Liver (tissue), 9 donors: ENCODE data around the gene NFATC4. TPM values are rescaled to one million over a fixed set of nuclear protein-coding genes. Genes with fewer than 3 reads are reported as not detected.

ENCODE experiments used
- DNase-seq: peaks from one replicate; pipeline ENCODE4 v3.0.0-alpha.2; 2017; ENCODE audit warnings: low spot score
- H3K27ac ChIP-seq, 2 donors: one replicate each; pipeline ENCODE4 v1.7.0; 2013; ENCODE audit warnings: inconsistent platforms in 2 of 2, low read length in 2 of 2, control low read depth in 1 of 2, low read depth in 1 of 2, mild to moderate bottlenecking in 1 of 2
- H3K27me3 ChIP-seq, 4 donors: one replicate each; pipeline versions ENCODE4 v1.6.1 to v1.7.0; 2013; ENCODE audit warnings: low read length in 3 of 4, inconsistent platforms in 1 of 4, mild to moderate bottlenecking in 1 of 4, moderate library complexity in 1 of 4; ENCODE audit not compliant: control insufficient read depth in 4 of 4, insufficient read depth in 4 of 4
- H3K36me3 ChIP-seq, 4 donors: one replicate each; pipeline versions ENCODE4 v1.6.1 to v1.7.0; 2013; ENCODE audit warnings: low read length in 3 of 4, mild to moderate bottlenecking in 3 of 4, low read depth in 1 of 4, moderate library complexity in 1 of 4; ENCODE audit not compliant: control insufficient read depth in 4 of 4, insufficient read depth in 3 of 4
- H3K4me1 ChIP-seq, 4 donors: one replicate each; pipeline versions ENCODE4 v1.6.1 to v1.7.0; 2013; ENCODE audit warnings: low read length in 3 of 4, mild to moderate bottlenecking in 3 of 4, moderate library complexity in 1 of 4; ENCODE audit not compliant: control insufficient read depth in 4 of 4, insufficient read depth in 4 of 4
- H3K4me3 ChIP-seq, 3 donors: one replicate each; pipeline versions ENCODE4 v1.6.1 to v1.7.0; 2013; ENCODE audit warnings: low read length in 3 of 3, control low read depth in 1 of 3, low read depth in 1 of 3, mild to moderate bottlenecking in 1 of 3
- H3K9ac ChIP-seq, 2 donors: one replicate each; pipeline ENCODE4 v1.7.0; 2013; ENCODE audit warnings: low read length in 2 of 2, mild to moderate bottlenecking in 2 of 2, moderate library complexity in 2 of 2, control low read depth in 1 of 2, low read depth in 1 of 2
- H3K9me3 ChIP-seq, 4 donors: one replicate each; pipeline versions ENCODE4 v1.6.1 to v1.7.0; 2013; ENCODE audit warnings: low read length in 3 of 4; ENCODE audit not compliant: control insufficient read depth in 4 of 4
- ATF3 ChIP-seq: IDR thresholded peaks from 2 replicates; pipeline ENCODE4 v1.6.1; 2016; ENCODE audit warnings: antibody characterized with exemption
- CTCF ChIP-seq: fragments of 150-350 bp; IDR thresholded peaks from 2 replicates; pipeline ENCODE4 v1.5.1; 2017; ENCODE audit warnings: improper control_type of control experiment, low read depth, low read length; ENCODE audit not compliant: missing input control
- EGR1 ChIP-seq, 2 donors: IDR thresholded peaks; 2 replicates each; pipeline ENCODE4 v1.6.1; 2016 to 2018; ENCODE audit warnings: antibody characterized with exemption in 2 of 2, low read depth in 2 of 2
- FOXA1 ChIP-seq: IDR thresholded peaks from 2 replicates; pipeline ENCODE4 v1.6.1; 2016; ENCODE audit warnings: antibody characterized with exemption
- FOXA2 ChIP-seq: IDR thresholded peaks from 2 replicates; pipeline ENCODE4 v1.6.1; 2016; ENCODE audit warnings: antibody characterized with exemption
- GABPA ChIP-seq, 2 donors: IDR thresholded peaks in 1 of 2; conservative IDR thresholded peaks in 1 of 2; 2 replicates each; pipeline ENCODE4 v1.6.1; 2016; ENCODE audit warnings: antibody characterized with exemption in 2 of 2, mild to moderate bottlenecking in 1 of 2, moderate library complexity in 1 of 2
- HNF4A ChIP-seq, 2 donors: conservative IDR thresholded peaks; 2 replicates each; pipeline ENCODE4 v1.6.1; 2016; ENCODE audit warnings: antibody characterized with exemption in 2 of 2, mild to moderate bottlenecking in 2 of 2
- HNF4G ChIP-seq: IDR thresholded peaks from 2 replicates; pipeline ENCODE4 v1.6.1; 2016; ENCODE audit warnings: antibody characterized with exemption
- JUND ChIP-seq, 2 donors: IDR thresholded peaks; 2 replicates each; pipeline ENCODE4 v1.6.1; 2016; ENCODE audit warnings: antibody characterized with exemption in 2 of 2
- MAX ChIP-seq: IDR thresholded peaks from 2 replicates; pipeline ENCODE4 v1.6.1; 2016; ENCODE audit warnings: antibody characterized with exemption
- NR2F2 ChIP-seq: IDR thresholded peaks from 2 replicates; pipeline ENCODE4 v1.6.1; 2016; ENCODE audit warnings: antibody characterized with exemption
- RAD21 ChIP-seq, 2 donors: IDR thresholded peaks; 2 replicates each; pipeline ENCODE4 v1.6.1; 2016; ENCODE audit warnings: antibody characterized with exemption in 2 of 2, mild to moderate bottlenecking in 2 of 2
- REST ChIP-seq: IDR thresholded peaks from 2 replicates; pipeline ENCODE4 v1.6.1; 2016; ENCODE audit warnings: antibody characterized with exemption, mild to moderate bottlenecking
- RXRA ChIP-seq, 2 donors: IDR thresholded peaks; 2 replicates each; pipeline ENCODE4 v1.6.1; 2017 to 2018; ENCODE audit warnings: antibody characterized with exemption in 2 of 2, mild to moderate bottlenecking in 1 of 2
- SP1 ChIP-seq: IDR thresholded peaks from 2 replicates; pipeline ENCODE4 v1.6.1; 2018; ENCODE audit warnings: antibody characterized with exemption, mild to moderate bottlenecking
- TAF1 ChIP-seq: conservative IDR thresholded peaks from 2 replicates; pipeline ENCODE4 v1.6.1; 2016; ENCODE audit warnings: antibody characterized with exemption, mild to moderate bottlenecking
- YY1 ChIP-seq: IDR thresholded peaks from 2 replicates; pipeline ENCODE4 v1.6.1; 2016; ENCODE audit warnings: antibody characterized with exemption, mild to moderate bottlenecking
- ZBTB33 ChIP-seq: IDR thresholded peaks from 2 replicates; pipeline ENCODE4 v1.6.1; 2016; ENCODE audit warnings: antibody characterized with exemption
- WGBS: extraction: QIAGEN DNeasy Blood & Tissue Kit; methylation state at CpG from one replicate; pipeline ENCODE4 v1.1.7; 2013; 5-methylcytosine and 5-hydroxymethylcytosine counted together
- polyA plus RNA-seq, 2 donors: library from polyadenylated mRNA; stranded (reverse) in 1 of 2; unstranded in 1 of 2; fragments of 200-250 nt in 1 of 2; fragments of >200 nt in 1 of 2; fragmentation: Nextera tagmentation in 1 of 2; extraction: Ambion mirVana in 1 of 2; gene quantifications; one replicate each; pipeline versions ENCODE4 v1.2.1 to v1.2.3, GENCODE V29; 2013 to 2015
- total RNA-seq, 2 donors: library from RNA; depleted of rRNA; stranded (reverse); fragments of >200 nt; gene quantifications; one replicate each; pipeline ENCODE4 v1.2.3, GENCODE V29; 2014
- donor health status: healthy.
- donor health status: healthy.
- donor health status: healthy.
- donor health status: healthy.
- donor health status: healthy.

NFATC4 gene
- total and polyA plus RNA-seq, 4 donors, result 1.0 to 3.6 (median 1.8) TPM

GRCh38 chr14:24337824-24338175 is 30.2 kb upstream of the NFATC4 start:
- H3K27me3 ChIP-seq, result no peaks in the 10 kb centered on the region
- TF ChIP-seq HNF4G (no peak), CTCF (no peak), RXRA (IDR thresholded peaks at IDR 0.05) (no peak), ZBTB33 (no peak), JUND (IDR thresholded peaks at IDR 0.05) (no peak), TAF1 (no peak), YY1 (no peak), GABPA (IDR thresholded peaks at IDR 0.05 in 1 of 2, conservative IDR thresholded peaks at IDR 0.05 in 1 of 2) (no peak), REST (no peak), FOXA2 (no peak), HNF4A (conservative IDR thresholded peaks at IDR 0.05) (no peak), RAD21 (IDR thresholded peaks at IDR 0.05) (no peak), FOXA1 (no peak), MAX (no peak), EGR1 (IDR thresholded peaks at IDR 0.05; ENCODE audit: low read depth in 2 of 2) (no peak), ATF3 (no peak), SP1 (no peak), NR2F2 (no peak)
- WGBS, result 97% methylated on average over 8 of the region's 8 CpGs
- H3K9ac ChIP-seq, result no peak overlapping the region
- H3K9me3 ChIP-seq, result no peaks in the 10 kb centered on the region
- no peak for DNase-seq
- no peak overlapping the region for H3K4me3 ChIP-seq
- H3K36me3 ChIP-seq, result no peaks in the 10 kb centered on the region
- peaks cover 4 to 35% (median 15%) of the 10 kb centered on the region in 4 donors for H3K4me1 ChIP-seq
- no peak overlapping the region for H3K27ac ChIP-seq
